Pancreas (tissue), 10 donors: ENCODE measurements around the gene EXOSC10. TPM values are rescaled to one million over a fixed set of nuclear protein-coding genes. Genes with fewer than 3 reads are reported as not detected.
A peak's percentile ranks its signal among the peaks of the same experiment; 100 is the strongest.

Experiments
- ATAC-seq, 4 donors: fragments of 200-7000 bp; cut with Tn5 transposase; one replicate each; pipeline versions ENCODE4 v1.8.0 to v1.9.1; 2020; ENCODE audit warnings: mild to moderate bottlenecking in 4 of 4, moderate library complexity in 4 of 4
- DNase-seq, 6 donors: peaks; one replicate each; pipeline ENCODE4 v3.0.0-alpha.2; 2020
- FAIRE-seq: peaks from 2 replicates; lab custom pipeline; 2012; peaks lifted over from hg19 to GRCh38; lab: Jason Lieb, UNC
- H3K27ac ChIP-seq, 4 donors: fragments of 200-600 bp; sonication (generic); 1 replicate in 3 of 4; 2 replicates in 1 of 4; pipeline versions ENCODE4 v1.5.0 to v1.8.0; 2020
- H3K27me3 ChIP-seq, 4 donors: fragments of 200-600 bp; one replicate each; pipeline ENCODE4 v1.8.0; 2021
- H3K36me3 ChIP-seq, 3 donors: fragments of 200-600 bp; sonication (generic) in 1 of 3; one replicate each; pipeline versions ENCODE4 v1.5.0 to v1.8.0; 2020 to 2021
- H3K4me1 ChIP-seq, 3 donors: fragments of 200-600 bp; one replicate each; pipeline ENCODE4 v1.8.0; 2021
- H3K4me3 ChIP-seq, 4 donors: fragments of 200-600 bp; sonication (generic) in 2 of 4; one replicate each; pipeline versions ENCODE4 v1.5.0 to v1.8.0; 2020 to 2021
- H3K9me3 ChIP-seq, 4 donors: fragments of 200-600 bp; one replicate each; pipeline ENCODE4 v1.8.0; 2021
- WGBS, 2 donors: extraction: QIAGEN DNeasy Blood & Tissue Kit; methylation state at CpG; one replicate each; pipeline ENCODE4 v1.1.7; 2013; 5-methylcytosine and 5-hydroxymethylcytosine counted together
- intact Hi-C, 3 donors: fragments of 100-400 bp; cut with DNase I; formaldehyde crosslinking; loops; one replicate each; pipeline versions ENCODE4 v1.11.1 to v1.14.2; 2022
- polyA plus RNA-seq, 2 donors: library from polyadenylated mRNA; stranded (reverse); fragments of 200-250 nt; gene quantifications; one replicate each; pipeline ENCODE4 v1.2.3, GENCODE V29; 2013
- total RNA-seq, 6 donors: library from RNA; stranded (reverse); fragmentation: NEBNext Ultra II Directional in 4 of 6; extraction: Animal tissue kit (Norgen Biotek cat#: 25700) in 4 of 6; gene quantifications; one replicate each; pipeline versions ENCODE4 v1.2.1 to v1.2.4, GENCODE V29; 2021 to 2023
- TF ChIP-seq, protein P1 (sequence below), 4 donors: fragments of 200-600 bp; sonication (generic) in 3 of 4; IDR thresholded peaks; one replicate each; pipeline versions ENCODE4 v1.5.0 to v1.8.0; 2021; ENCODE audit warnings: antibody characterized with exemption in 4 of 4
- donor health status: healthy with polysubstance abuse.
- donor health status: DM: no; HTN: no; CAD: no; lungs with moderate emphysema.
- donor health status: DM: no; HTN: no; CAD: no.
- donor health status: control.
- donor health status: control.
- donor health status: Bipolar disorder and iron deficiency.
- donor health status: DM: yes; HTN: yes; CAD: no.
- donor health status: DM: no; HTN: no; CAD: no.
- donor health status: DM: no; HTN: no; CAD: no.
- donor health status: DM: yes; HTN: yes; CAD: no.

EXOSC10 gene
- total and polyA plus RNA-seq, 8 donors = 16.3 to 65.1 (median 22.3) TPM

DNA sequence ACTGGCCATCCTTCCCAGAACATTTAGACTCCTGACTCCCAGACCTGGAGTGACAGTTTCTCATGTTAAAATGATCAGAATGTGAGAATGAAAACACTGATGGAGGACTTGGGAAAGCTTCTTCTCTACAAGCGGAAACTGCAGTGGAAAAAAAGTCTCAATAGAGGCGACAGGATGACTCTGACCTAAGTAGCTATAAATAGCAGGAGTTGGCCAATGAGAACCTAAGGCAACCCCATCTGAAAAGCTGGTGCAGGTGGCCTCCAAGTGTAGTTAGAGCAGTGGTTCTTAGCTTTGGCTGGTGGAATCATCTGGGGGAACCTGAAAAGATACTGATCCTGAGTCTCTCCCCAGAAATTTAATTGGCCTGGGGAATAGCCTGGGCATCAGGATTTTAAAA, 44.2 kb upstream of the EXOSC10 start:
- Histone ChIP-seq H3K27ac (no peak overlapping the region), H3K4me1 (no peaks in the 10 kb centered on the region), H3K27me3 (no peaks in the 10 kb centered on the region), H3K9me3 (no peaks in the 10 kb centered on the region), H3K36me3 (peaks cover 0 to 48% (median 9%) of the 10 kb centered on the region in 3 donors), H3K4me3 (no peak overlapping the region)
- intact Hi-C loops = no loop called here
- DNase-seq (no peak), FAIRE-seq (no peak), ATAC-seq (no peak)
- TF ChIP-seq, protein P1, sequence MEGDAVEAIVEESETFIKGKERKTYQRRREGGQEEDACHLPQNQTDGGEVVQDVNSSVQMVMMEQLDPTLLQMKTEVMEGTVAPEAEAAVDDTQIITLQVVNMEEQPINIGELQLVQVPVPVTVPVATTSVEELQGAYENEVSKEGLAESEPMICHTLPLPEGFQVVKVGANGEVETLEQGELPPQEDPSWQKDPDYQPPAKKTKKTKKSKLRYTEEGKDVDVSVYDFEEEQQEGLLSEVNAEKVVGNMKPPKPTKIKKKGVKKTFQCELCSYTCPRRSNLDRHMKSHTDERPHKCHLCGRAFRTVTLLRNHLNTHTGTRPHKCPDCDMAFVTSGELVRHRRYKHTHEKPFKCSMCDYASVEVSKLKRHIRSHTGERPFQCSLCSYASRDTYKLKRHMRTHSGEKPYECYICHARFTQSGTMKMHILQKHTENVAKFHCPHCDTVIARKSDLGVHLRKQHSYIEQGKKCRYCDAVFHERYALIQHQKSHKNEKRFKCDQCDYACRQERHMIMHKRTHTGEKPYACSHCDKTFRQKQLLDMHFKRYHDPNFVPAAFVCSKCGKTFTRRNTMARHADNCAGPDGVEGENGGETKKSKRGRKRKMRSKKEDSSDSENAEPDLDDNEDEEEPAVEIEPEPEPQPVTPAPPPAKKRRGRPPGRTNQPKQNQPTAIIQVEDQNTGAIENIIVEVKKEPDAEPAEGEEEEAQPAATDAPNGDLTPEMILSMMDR (IDR thresholded peaks at IDR 0.05) = no peak
- 85 to 94% methylated on average over 2 of the region's 2 CpGs for WGBS, 2 donors

DNA sequence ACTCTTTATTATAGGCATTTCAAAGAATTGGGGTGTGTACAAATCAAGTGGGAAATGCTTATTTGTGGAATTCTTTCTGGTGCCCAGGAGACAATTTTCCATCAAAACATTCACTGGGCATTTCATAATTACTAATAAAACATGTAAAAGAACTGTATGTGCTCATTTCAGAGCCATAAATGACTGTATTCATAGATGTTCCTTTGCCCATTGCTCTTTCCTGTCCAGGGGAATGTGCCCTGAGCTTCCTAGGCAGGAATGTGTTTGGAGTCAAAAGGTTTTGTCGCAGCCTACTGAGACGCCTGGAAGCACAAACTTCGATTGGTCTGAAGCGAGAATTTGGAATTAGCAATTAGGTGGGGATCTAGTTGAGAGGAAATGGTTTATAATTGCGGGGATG, 43.7 kb upstream of the EXOSC10 start:
- Histone ChIP-seq H3K27ac (no peak overlapping the region), H3K27me3 (no peaks in the 10 kb centered on the region), H3K4me3 (no peak overlapping the region), H3K36me3 (peaks cover 0 to 48% (median 7%) of the 10 kb centered on the region in 3 donors), H3K9me3 (no peaks in the 10 kb centered on the region), H3K4me1 (no peaks in the 10 kb centered on the region)
- no peak for DNase-seq
- WGBS, 2 donors = 96 to 98% methylated on average over 5 of the region's 5 CpGs
- FAIRE-seq = no peak
- intact Hi-C loops = no loop called here
- TF ChIP-seq, protein P1 (IDR thresholded peaks at IDR 0.05) = no peak
- no peak for ATAC-seq

DNA sequence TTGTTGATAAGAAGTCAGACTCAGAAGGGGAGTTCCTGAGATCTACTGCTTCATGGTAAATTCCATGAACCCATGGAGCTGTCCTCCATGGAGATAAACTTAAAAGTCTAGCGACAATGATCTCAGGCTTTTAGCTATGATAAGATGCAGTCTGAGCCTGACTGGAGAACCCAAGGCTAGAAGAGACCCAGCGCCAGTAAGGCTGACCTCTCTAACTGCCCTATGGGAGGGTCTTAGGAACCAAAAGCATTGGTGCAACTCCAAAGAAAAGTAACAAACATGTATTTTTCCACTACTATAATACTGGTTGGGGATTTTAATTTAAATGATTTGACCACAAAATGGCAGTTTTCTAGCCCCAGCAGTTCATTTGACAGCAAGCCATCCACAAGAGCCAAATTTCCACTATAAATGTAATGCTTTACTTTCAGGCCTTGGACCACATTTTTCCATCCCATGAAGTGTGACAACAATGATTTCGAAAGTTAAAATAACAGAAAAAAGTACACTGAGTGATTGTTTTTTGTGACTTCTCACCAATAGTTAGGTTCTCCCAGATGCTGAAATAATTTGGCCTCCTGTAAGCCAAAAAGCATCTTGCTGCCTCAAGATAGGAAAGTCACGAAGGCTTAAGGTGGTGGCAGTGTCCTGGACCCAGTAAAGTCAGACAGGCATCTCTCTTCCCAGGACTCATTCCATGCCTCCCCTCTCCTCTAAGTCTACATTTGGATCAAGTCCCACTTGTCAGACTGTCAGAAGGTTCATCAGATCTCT, 43.1 kb upstream of the EXOSC10 start:
- Histone ChIP-seq H3K27ac (no peak overlapping the region), H3K36me3 (peaks cover 0 to 49% (median 7%) of the 10 kb centered on the region in 3 donors), H3K4me3 (no peak overlapping the region), H3K9me3 (no peaks in the 10 kb centered on the region), H3K27me3 (no peaks in the 10 kb centered on the region), H3K4me1 (no peaks in the 10 kb centered on the region)
- DNase-seq (no peak), ATAC-seq (no peak), FAIRE-seq (no peak)
- TF ChIP-seq, protein P1 (IDR thresholded peaks at IDR 0.05) = no peak
- 92 to 96% methylated on average over 4 of the region's 4 CpGs for WGBS, 2 donors
- intact Hi-C loops = no loop called here

DNA sequence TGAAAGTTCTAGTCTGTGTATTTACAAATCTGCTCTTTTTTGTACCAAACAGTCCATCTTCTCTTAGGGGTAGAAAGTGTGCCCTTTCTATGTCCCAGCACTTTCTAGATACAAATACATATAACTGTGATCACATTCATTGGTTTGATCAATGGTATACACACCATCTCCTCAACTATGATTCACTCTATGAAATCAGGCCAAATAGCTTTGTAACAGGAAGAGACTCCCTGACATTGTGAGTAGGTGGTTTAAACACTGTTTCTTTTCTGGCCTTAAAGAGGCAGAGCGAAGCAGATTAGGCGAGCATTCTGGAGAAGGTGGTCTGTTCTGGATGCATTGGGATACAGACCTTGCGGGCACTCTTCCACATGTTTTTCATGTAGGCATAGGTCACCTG, 39.3 kb upstream of the EXOSC10 start:
- 93 to 99% methylated on average over 3 of the region's 3 CpGs for WGBS, 2 donors
- ATAC-seq (peak in 1 of 4 donors; percentile 24), FAIRE-seq (no peak), DNase-seq (no peak)
- no peak overlapping the region for H3K27ac ChIP-seq
- TF ChIP-seq, protein P1 (IDR thresholded peaks at IDR 0.05) = no peak
- no peaks in the 10 kb centered on the region for H3K27me3 ChIP-seq
- H3K4me1 ChIP-seq = no peaks in the 10 kb centered on the region
- intact Hi-C loops = no loop called here
- no peaks in the 10 kb centered on the region for H3K9me3 ChIP-seq
- H3K4me3 ChIP-seq = no peak overlapping the region
- H3K36me3 ChIP-seq = peaks cover 0 to 34% (median 6%) of the 10 kb centered on the region in 3 donors

DNA sequence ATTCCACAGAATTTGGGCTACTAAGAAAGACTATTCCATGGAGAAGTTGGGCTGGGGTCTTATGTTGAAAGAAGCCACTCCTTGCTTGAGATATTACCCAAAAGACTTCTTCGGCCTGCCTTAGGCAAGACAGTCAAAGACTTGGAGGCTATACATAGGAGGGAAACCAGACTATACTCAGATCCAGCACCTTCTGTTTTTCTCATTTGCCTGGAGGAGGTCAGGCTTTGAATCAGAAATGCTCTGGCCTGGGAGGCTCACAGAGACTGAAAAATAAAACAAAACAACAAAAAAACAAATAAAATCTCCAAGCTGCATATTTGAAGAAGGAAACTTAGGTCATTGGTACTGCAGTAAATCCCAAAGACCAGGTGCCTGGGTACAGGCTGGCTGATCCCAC, 38.4 kb upstream of the EXOSC10 start:
- FAIRE-seq (no peak), DNase-seq (no peak), ATAC-seq (no peak)
- Histone ChIP-seq H3K4me3 (no peak overlapping the region), H3K27ac (no peak overlapping the region), H3K4me1 (no peaks in the 10 kb centered on the region), H3K27me3 (no peaks in the 10 kb centered on the region), H3K9me3 (no peaks in the 10 kb centered on the region), H3K36me3 (peaks cover 0 to 29% (median 3%) of the 10 kb centered on the region in 3 donors)
- WGBS, 2 donors = 90 to 93% methylated on average over 1 of the region's 1 CpG
- intact Hi-C loops = no loop called here
- TF ChIP-seq, protein P1 (IDR thresholded peaks at IDR 0.05) = no peak
